Measurements from ENCODE around the gene CHST9.
"Not testable (repeated sequence)": the region's sequence is repeated elsewhere in the genome, so short reads cannot be mapped to it uniquely, and the experiment has no call there.

Gene CHST9

GRCh38 chr18:27185025-27185763 is at the start of gene CHST9:
Gene CHST9, minus strand, starts transcription at chr18:27185308. Its CDS starts 42,499 bp downstream, at chr18:27142809.
- DNase-seq, result peak; percentile 17

- DNase-seq, result not testable (repeated sequence)
Measured at GRCh38 chr18:27232355-27232754, 47.2 kb upstream of the CHST9 start.

GRCh38 chr18:27231671-27232070 is 46.6 kb upstream of the CHST9 start:
- DNase-seq, result not testable (repeated sequence)

GRCh38 chr18:27231221-27231620 is 46.1 kb upstream of the CHST9 start:
- not testable (repeated sequence) for DNase-seq

GRCh38 chr18:27227721-27228120 is 42.6 kb upstream of the CHST9 start:
- DNase-seq, result no peak

- no peak for DNase-seq
Measured at GRCh38 chr18:27226556-27227075, 41.5 kb upstream of the CHST9 start.

GRCh38 chr18:27225947-27226481 is 40.9 kb upstream of the CHST9 start:
- DNase-seq, result no peak

GRCh38 chr18:27223526-27224291 is 38.6 kb upstream of the CHST9 start:
- no peak for DNase-seq

- DNase-seq, result no peak
Measured at GRCh38 chr18:27214831-27215230, 29.7 kb upstream of the CHST9 start.

GRCh38 chr18:27213123-27213717 is 28.1 kb upstream of the CHST9 start:
- no peak for DNase-seq

GRCh38 chr18:27211569-27211968 is 26.5 kb upstream of the CHST9 start:
- DNase-seq, result no peak

GRCh38 chr18:27206411-27206810 is 21.3 kb upstream of the CHST9 start:
- no peak for DNase-seq

GRCh38 chr18:27202741-27203140 is 17.6 kb upstream of the CHST9 start:
- no peak for DNase-seq

GRCh38 chr18:27198036-27198435 is 12.9 kb upstream of the CHST9 start:
- DNase-seq, result no peak

- DNase-seq, result no peak
Measured at GRCh38 chr18:27188309-27188708, 3.2 kb upstream of the CHST9 start.

GRCh38 chr18:27185897-27186296 is 789 bp upstream of the CHST9 start:
- DNase-seq, result no peak

- peak; percentile 10 for DNase-seq
Measured at GRCh38 chr18:27184115-27185024, 738 bp downstream of the CHST9 start.

- DNase-seq, result no peak
Measured at GRCh38 chr18:27181726-27182125, 3.4 kb downstream of the CHST9 start.

GRCh38 chr18:27178424-27178823 is 6.7 kb downstream of the CHST9 start:
- DNase-seq, result no peak

- DNase-seq, result no peak
Measured at GRCh38 chr18:27175914-27176313, 9.2 kb downstream of the CHST9 start.

GRCh38 chr18:27175245-27175644 is 9.9 kb downstream of the CHST9 start:
- no peak for DNase-seq

GRCh38 chr18:27171993-27172392 is 13.1 kb downstream of the CHST9 start:
- no peak for DNase-seq

Data from NCI-H1105 (cell line).